GM12865 (cell line): Measurements from ENCODE around the gene SPACDR.

Source experiments
- DNase-seq: peaks from one replicate; pipeline ENCODE4 v3.0.0; 2010; ENCODE audit warnings: low read depth
- H3K4me3 ChIP-seq: 2 replicates; pipeline ENCODE4 v1.5.1; 2011; ENCODE audit warnings: mild to moderate bottlenecking, low read depth, low read length, control low read depth
- CTCF ChIP-seq: IDR thresholded peaks from 2 replicates; pipeline ENCODE4 v1.5.1; 2011; ENCODE audit warnings: low read length, control low read depth, low read depth, inconsistent platforms; ENCODE audit not compliant: insufficient read depth; ENCODE audit errors: missing control alignments

Gene SPACDR

GRCh38 chr7:100489121-100489520, 25.1 kb upstream of the SPACDR start:
- no peak for TF ChIP-seq CTCF
- no peak overlapping the region for H3K4me3 ChIP-seq
- DNase-seq: no peak

GRCh38 chr7:100488333-100489095, 24.5 kb upstream of the SPACDR start:
- H3K4me3 ChIP-seq: no peak overlapping the region
- no peak for DNase-seq
- no peak for TF ChIP-seq CTCF

GRCh38 chr7:100486753-100487446, 22.8 kb upstream of the SPACDR start:
- TF ChIP-seq CTCF: no peak
- no peak overlapping the region for H3K4me3 ChIP-seq
- DNase-seq: no peak

GRCh38 chr7:100486111-100486636, 22.1 kb upstream of the SPACDR start:
- DNase-seq: no peak
- no peak overlapping the region for H3K4me3 ChIP-seq
- no peak for TF ChIP-seq CTCF

- no peak for TF ChIP-seq CTCF
- no peak for DNase-seq
- H3K4me3 ChIP-seq: no peak overlapping the region
Observed at GRCh38 chr7:100485471-100485876, 21.4 kb upstream of the SPACDR start.

- H3K4me3 ChIP-seq: no peak overlapping the region
- DNase-seq: no peak
- no peak for TF ChIP-seq CTCF
Observed at GRCh38 chr7:100484673-100485045, 20.6 kb upstream of the SPACDR start.
